Measurements from ENCODE around the gene ATP13A2.

The ATP13A2 gene

DNA sequence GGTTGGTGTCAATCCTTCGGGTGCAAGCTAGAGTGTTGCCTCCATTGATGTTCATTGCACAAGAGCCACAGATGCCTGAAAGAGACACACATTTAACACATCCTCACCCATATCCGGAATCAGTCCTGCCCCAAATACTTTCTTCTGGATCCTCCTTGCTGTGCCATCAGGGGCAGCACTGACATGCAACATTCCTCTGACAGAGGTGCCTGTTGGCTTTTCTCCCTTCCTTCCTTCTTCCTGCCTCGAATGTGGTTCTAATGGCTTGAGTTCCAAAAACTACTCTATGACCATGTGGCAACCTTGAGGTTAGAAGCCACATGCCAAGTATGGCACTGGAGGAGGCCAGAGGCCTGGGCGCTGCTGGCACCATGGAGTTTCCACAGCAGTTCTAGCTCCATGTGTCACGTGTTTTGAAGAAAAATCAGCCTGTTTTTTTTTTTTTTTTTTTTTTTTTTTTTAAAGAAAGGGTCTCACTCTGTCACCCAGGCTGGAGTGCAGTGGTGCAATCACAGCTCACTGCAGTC, 17.0 kb upstream of the ATP13A2 start:
- no peak for DNase-seq

DNA sequence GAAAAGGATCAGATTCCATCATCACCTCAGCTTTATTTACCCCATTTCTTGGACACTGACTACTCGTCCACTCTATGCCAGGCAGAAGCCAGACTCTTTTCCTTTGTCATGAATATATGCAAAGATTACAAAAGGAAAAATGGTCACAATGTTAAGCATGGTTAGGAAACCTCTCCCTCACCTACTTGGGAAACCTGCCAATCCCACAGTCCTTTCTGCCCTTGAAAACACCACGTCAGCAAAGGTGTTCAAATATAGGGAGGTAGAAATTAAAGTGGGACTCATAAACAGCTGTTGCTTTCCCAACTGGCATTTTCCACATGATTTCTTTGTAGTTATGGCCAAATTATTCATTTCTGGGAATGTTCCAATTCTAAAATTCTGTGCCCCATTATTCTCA, 16.2 kb upstream of the ATP13A2 start:
- DNase-seq: no peak

DNA sequence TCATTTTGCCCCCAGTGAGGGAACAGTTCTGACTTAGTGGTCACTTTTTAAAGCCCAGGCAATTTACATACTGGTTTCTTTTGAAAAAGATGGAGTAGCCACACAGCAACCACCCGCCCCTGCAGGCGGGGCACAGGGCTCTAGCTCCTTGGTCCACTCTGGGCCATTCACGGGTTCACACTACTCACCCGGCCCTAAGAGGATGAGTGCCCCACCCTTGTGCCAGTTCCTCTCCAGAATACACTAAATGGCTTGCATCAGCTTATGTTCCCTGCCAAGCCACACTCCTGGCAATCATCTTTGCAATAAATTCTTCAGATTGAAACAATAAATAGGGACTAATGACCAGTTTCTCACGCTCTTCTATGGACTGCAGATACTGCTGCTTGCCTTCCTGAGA, 15.7 kb upstream of the ATP13A2 start:
- DNase-seq: peak; percentile 31 to 66

DNA sequence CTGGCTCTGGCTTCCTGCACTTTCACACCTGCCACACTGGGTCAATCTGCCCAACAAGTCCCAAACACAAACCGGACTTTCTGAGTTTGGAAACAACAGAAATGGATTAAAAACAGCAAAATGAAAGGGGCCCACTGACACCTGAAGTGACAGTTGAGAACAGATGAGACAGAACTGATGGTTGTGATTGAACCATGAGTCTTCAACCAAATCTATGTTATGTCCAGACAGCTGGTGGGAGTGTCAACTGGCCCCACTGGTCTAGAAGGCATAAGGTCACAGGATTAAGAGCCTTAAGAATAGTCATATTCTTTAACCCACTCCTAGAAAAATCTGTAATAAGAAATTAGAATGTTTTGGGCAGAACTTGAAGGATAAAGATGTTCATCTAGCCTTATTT, 13.0 kb upstream of the ATP13A2 start:
- no peak for DNase-seq

DNA sequence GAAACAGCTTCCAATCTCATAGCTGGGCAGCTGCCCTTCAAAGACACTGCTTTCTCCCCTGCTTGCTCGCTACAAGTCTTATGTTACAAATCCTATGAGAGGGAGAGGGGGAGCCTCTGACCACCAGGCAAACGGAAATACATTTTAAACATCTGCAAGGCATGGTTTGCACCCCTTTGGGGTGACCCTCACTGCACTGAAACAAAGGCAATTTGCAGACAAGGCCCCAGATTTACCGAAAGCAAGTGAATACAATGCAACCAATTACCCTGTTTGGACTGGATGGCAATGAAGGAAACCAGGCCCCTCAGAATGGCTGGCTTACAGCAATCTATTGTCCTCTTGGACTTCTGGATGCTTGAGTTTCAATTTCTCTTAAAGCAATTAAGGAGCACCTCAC, 11.8 kb upstream of the ATP13A2 start:
- DNase-seq: no peak

DNA sequence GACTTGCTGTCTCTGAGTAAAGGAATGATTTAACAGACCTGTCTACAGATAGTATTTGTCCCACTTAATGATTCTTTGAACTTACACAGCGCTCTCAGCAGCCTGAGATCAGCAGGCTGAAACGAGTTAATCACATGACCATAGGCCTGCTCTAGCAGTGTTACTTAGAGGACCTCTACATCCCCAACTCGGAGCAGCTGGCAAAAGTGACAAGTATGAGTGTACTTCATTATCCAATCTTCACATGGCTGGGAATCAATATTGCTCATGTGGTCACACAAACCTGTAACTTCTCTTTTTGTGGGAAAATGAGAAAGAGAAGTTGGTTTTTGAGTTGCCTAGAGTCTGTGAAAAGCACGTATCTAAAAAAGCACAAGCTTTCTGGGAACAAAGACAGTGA, 11.4 kb upstream of the ATP13A2 start:
- DNase-seq: peak; percentile 58 to 59

DNA sequence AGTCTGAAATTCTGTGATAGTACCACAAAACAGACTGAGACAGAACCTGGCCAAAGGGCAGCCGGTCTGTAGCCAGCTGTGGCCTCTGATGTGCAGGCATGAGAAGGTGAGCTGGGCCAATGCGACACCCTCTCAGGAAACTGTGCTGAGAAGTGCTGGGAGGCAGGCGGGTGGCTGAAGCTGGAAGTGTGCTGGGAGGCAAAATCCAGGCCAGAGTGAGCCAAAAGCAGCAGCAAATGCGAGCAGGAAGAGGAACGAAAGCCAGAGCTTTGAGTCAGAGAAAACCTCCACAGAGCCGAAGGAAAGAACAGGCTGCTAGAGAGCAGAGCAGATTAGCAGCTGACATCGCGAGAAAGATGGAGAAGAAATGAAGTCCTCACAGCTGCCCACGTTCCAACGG, 10.2 kb upstream of the ATP13A2 start:
- DNase-seq: no peak

DNA sequence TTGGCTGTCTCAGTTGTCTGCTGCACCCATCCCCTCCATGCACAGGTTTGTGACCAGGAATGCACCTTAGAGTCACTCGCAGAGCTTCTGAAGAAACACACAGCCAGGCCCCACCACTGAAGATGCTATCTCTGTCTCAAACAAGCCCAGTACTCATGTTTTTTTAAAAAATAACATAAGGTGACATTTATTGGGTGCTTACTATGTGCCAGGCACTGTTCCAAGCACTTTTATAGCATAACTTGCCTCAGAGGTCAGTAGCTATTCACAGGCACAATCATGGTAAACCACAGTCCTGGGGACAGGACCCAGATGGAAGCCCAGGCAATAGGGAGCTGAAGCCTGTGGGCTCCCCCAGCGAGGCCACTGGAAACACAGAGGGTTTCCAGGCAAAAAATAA, 8.8 kb upstream of the ATP13A2 start:
- no peak for DNase-seq

DNA sequence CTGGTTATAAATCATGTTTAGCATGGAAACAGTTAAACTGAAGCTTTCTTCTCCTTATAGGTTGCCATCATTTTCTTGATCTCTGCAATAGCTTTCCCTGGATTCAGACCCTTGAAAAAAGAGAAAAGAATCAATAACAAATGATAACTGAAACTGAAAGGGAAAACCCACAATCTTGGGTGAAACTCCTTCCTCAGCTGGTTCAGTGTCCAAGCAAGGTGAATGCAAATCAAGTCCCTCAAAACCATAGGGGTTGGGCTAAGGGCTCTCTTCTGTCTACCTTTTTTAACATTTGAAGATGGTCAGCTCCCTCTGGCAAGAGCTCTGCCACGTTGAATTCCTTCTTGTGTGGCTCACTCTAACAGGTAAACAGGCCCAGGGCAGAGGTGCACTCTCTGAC, 7.1 kb upstream of the ATP13A2 start:
- no peak for DNase-seq

DNA sequence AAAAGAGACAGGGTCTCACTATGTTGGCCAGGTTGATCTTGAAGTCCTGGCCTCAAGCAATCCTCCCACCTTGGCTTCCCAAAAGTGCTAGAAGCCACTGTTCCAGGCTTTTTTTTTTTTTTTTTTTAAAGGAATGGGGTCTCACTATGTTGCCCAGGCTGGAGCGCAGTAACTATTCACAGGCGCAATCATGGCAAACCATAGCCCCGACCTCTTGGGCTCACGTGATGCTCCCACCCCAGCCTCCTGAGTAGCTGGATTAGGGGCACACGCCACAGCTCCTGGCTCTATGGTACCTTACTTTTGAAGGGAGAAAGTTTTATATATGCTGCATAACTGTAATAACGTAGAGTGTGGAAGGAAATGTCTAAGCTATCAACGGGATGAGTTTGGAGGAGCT, 5.7 kb upstream of the ATP13A2 start:
- no peak for DNase-seq

DNA sequence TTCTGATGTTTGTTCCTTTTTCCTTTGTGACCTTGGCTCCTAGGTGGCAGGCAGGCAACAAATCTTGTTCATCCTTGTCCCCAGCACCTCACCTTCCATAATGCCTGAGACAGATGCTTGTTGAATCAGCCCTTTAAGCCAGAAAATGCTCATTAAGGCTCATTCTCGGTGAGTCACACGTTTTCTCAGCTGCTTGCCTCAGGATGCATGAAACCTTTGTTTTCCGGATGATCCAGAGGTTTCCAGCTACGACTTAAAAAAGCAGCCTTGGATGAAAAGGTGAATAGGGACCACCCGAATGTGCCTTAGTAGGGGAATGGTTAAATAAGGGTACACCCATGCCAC, 4.6 kb upstream of the ATP13A2 start:
- DNase-seq: no peak

DNA sequence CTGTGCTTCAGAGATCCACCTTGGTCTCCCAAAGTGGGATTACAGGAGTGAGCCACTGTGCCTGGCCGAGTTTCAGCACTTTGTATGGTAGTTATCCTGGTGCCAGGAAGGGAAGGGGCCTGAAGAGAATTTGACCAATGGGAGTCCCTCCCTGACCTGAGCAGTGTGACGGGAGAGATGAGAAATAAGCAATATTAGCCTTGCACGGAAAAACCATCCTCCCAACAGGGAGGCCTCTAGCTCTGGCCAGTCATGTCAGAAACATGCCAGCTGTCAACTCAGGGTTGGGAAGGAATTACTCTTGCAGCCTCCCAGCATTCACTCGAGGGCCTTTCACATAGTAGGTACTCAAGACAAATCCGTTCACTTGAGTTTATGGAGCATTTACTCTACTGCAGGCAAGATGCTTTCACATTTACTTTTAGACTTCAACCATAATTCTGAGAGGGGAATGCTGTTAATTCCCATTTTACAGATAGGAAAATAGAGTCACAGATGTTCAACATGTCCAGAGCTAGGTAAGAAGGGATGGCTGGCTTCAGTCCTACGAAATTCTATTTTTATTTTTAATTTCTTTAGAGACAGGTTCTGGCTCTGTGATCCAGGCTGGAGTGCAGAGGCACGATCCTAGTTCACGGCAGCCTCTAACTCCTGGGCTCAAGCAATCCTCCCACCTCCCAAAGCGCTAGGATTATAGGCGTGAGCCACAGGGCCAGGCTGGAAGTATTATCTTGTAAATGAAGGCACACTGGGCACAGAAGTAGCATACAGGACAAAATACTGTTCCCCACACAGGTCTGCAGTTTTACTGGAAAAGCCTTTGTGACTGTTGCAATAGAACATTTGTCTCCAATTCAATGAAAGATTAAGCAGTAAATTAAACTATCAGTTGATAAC, 3.2 kb upstream of the ATP13A2 start:
- no peak for DNase-seq

DNA sequence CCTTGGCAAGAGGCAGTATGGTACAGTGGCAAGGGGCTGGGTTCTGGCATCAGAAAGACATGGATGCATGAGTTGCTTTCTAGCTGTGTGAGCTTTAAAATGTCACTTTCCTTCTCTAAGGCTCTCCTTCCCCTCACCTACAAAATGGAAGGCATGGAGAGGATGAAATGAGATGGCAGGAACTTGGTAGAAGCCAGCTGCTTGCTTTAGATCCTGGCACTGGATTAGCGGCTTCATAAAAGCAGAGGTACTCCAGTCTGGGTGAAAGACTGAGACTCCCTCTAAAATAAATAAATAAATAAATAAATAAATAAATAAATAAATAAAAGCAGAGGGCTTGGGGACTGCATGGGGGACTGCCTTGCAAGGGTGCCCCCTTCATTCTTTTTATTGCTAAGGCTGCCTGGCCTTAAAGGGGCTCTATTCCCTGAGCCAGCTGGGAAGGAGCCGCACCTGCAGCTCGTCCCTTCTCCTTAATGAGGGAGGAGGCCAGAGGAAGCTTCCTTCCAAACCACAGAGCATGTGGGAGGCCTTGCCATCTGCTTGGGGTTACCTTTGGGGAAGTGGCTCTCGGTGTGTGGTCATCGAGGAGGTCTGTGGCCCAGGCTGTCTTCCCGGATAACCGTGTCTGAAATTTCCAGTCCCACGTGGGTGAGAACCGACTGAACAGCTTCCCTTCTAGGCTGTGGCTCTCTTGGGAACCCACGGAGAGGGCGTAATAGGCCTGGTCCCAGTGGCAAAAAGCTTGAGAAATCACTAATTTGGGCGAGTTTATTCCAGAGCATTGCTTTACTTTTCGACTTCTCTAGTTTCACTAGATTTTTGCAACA, 2.0 kb upstream of the ATP13A2 start:
- DNase-seq: peak; percentile 86 to 93

DNA sequence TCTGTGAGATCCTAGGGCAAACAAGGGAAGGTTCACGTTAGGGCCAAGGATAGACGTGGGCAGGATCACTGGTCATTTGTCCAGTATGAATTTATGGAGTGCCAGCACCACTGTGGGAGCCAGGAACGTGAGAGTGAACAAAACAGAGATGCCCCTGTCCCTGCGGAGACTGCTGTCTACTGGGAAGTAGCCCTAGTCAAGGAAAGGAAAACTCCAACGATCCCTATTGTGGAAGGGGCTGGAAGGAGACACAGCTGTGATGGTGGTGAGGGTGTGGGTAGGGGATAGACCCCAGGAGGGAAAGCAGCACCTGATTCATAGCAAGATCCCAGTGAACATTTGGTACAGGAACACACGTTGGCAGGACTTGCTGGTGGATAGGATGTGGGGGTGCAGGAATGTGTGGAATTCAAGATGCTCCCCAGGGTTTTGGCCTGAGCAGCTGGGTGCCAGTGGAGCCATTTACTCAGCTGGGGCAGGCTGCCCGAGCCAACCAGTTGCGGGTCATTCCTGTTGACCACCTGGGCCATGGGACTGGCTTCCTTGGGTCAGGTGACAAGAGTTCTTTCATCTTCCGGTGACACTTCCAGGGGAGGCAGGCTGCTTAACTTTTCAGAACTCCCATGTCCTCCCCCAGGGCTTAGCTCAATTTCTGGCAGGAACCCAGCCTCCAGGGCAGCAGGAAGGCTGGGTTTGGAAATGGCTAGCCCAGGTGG, 1.2 kb upstream of the ATP13A2 start:
- no peak for DNase-seq

DNA sequence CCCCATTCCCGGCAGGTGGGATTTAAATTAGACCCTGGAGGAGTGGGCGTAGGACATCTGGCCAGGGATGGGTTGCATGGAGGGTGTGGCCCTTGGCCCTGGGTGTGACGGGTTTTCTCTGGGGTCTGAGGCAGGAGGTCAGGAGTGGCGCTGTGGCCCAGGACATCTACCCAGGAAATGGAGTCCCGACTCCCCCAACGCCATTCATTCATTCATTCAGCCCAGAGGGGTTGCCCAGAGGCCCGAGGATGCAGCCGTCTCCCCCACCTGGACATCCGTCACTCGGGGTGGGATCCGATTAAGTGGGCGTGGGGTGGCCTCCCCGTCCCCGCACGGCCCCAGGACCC, 663 bp downstream of the ATP13A2 start:
- DNase-seq: no peak

DNA sequence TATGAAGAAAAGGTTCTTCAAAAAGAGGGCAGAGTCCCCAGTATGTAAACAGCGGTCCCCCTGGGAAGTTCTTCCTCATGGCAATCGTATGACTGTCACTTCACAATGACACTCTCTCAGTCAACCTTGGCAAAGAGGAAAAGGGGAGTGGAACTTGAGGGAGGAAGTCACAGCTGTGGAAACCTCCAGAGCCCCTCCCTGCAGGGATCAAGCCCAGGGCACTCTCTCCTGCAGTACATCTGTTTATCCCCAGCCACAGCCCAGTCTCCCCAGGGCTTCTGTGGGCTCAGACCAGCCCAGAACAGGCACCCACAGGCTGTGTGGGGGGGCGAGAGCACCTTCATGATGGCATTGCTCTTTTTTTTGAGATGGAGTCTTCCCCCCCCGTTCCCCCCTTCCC, 2.0 kb downstream of the ATP13A2 start:
- DNase-seq: peak; percentile 70 to 75

DNA sequence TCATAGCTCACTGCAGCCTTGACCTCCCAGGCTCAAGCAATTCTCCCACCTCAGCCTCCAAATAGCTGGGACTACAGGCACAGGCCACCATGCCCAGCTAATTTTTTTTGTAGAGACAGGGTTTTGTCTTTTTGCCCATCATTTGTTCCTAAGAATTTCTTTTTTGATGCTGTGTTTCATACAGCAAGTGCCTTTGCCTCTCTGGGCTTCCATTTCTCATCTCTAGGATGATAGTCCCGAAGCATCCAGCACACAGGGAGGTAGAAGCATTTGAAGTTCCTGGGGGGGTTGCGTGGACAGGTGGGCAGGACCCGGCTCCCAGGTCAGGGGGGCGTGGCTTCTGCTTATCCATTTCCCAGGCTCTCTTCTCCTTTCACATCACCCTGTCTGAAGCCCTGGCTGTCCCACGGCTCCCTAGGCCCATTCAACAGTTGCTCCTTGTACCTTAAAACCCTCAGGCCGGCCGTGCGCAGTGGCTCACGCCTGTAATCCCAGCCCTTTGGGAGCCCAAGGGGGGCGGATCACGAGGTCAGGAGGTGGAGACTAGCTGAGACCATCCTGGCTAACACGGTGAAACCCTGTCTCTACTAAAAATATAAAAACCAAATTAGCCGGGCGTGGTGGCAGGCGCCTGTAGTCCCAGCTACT, 3.4 kb downstream of the ATP13A2 start:
- DNase-seq: no peak

DNA sequence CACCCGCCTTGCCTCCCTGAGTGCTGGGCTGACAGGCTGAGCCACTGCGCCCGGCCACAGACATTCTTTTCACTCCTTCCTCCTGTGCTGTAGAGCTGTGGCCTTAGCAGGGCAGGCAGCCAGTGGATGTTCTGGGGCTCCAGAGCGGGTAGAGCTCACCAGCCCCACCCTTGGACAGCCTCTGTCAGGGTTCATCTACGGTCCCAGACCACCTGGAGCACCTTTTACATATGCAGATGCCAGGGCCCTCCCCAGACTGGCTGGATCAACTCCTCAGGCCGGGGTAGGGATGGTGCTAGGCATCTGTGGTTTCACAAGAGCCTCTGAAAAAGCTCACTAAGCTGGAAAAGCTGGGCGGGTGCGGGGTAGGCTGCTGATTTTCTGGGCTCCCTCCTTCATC, 4.6 kb downstream of the ATP13A2 start:
- no peak for DNase-seq

DNA sequence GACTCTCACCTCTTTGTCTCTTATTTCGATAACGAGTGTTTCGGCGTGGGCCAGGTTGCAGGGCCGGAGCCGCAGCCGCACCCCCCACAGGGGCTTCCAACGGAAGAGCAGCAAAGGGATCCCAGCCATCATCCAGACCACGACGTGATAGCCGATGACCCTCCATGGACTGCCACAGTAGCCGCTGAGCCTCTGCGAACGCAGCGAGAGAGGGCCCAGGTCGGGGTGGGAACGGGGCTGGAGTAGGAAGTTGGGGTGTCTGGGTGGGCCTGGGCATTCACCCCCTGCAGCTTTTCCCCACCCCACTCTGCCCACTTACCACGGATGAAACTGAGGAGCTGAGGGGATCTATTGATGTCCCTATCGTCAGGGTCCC, 6.4 kb downstream of the ATP13A2 start:
- DNase-seq: no peak

DNA sequence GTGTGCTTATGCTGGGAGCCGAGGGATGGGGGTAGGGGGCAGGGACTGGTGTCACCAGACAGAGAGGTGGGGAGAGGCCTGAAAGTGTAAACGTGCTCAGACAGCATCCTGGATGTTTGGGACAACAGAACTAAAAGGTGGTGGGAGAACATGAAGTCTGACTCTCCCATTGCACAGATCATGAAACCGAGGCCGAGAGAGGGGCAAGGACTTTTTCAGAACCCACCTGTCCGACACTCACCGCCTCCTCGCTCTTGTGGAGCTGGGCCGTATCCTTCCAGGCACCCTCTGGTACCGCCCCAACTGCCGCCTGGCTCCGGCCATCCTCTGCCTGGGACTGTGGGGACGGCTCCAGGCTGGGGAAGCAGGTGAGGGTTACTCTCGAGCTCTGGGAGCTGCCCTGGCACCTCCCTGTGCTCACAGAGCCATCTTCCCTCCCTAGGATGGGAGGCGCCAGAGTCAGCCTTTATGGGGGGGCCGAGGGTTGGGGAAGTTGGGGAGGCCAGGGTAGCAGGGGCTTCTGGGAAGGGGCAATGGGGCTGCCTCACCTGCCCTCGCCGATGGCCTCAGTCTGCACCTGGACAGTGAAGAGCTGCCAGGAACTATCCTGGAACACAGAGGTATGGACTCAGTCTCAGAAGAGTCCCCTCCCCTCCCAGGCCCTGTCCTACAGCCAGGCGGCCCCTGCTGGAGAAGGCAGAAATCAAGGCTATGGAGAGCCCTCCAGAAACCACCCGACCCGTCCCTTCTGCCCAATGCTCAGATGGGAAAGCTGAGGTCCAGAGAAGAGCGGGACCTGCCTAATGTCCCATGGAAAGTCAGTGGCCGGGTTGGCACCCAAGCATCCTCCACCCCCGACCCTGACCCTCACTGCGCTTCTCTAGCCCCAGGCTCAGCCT, 7.0 kb downstream of the ATP13A2 start:
- DNase-seq: no peak

DNA sequence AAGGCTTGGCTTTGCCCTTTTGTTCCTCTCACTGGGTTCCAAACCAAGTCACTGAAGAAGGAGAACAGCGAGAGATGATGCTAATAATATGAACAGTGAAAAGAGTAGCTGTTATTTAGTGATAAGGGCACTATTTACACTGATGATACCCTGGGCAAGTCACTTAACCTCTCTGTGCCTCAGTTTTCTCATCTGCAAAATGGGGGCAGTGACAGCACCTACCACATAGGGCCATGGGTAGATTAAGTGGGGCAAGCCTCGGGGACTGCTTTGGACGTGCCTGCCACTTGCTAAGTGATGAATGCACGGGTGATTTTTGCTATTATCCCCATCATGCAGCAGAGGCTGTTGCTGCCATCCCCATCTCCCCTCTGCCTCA, 9.2 kb downstream of the ATP13A2 start:
- no peak for DNase-seq

Data from inflammatory macrophage (primary cell).